ENCODE data around the gene BTBD16.

GRCh38 chr10:122374237-122374858 is 103.3 kb downstream of the BTBD16 start, which contains the start of gene PLEKHA1:
- no peak for TF ChIP-seq CTCF (IDR thresholded peaks at IDR 0.05; ENCODE audit: low read depth, low read length)
- no peak for TF ChIP-seq EZH2phosphoT487 (IDR thresholded peaks at IDR 0.05; ENCODE audit: low read depth)

Measured in OCI-LY3 (cell line).